IMR-90 (cell line): ENCODE data around the gene ISCU. TPM values are rescaled to one million over a fixed set of nuclear protein-coding genes. Genes with fewer than 3 reads are reported as not detected.

Experiments used
- ATAC-seq: fragments of 200-7000 bp; cut with Tn5 transposase; 2 replicates; pipeline ENCODE4 v1.9.1; 2020; ENCODE audit warnings: low read depth, mild to moderate bottlenecking, moderate library complexity
- BruUV-seq: library from RNA; stranded (reverse); fragments of 400-500 nt; replicated peaks from 2 replicates; lab custom pipeline; 2021; lab: Mats Ljungman, UMichigan
- CTCF ChIA-PET: fragments of 300-600 bp; formaldehyde crosslinking; extraction: SDS; loops from one replicate; lab custom pipeline; 2021; ENCODE audit warnings: antibody characterized with exemption; lab: Yijun Ruan, JAX
- POLR2A ChIA-PET: fragments of 300-600 bp; sonication (Branson Sonifier 250); formaldehyde crosslinking; loops from one replicate; lab custom pipeline; 2022; ENCODE audit warnings: antibody characterized with exemption; ENCODE audit not compliant: unreplicated experiment; lab: Charles Lee
- DNase-seq: peaks from one replicate; pipeline ENCODE4 v3.0.0; 2013
- H2AFZ ChIP-seq: replicated peaks from 2 replicates; pipeline ENCODE3; 2013; ENCODE audit warnings: low read length, mild to moderate bottlenecking; ENCODE audit not compliant: poor library complexity
- H2AK5ac ChIP-seq: 2 replicates; pipeline ENCODE4 v1.6.1; 2013; ENCODE audit warnings: low read depth, low read length, inconsistent platforms
- H2AK9ac ChIP-seq: replicated peaks from 2 replicates; pipeline ENCODE3; 2013; ENCODE audit warnings: mild to moderate bottlenecking, low read depth, low read length, moderate library complexity; ENCODE audit not compliant: poor library complexity
- H2BK120ac ChIP-seq: 2 replicates; pipeline ENCODE4 v1.6.1; 2013; ENCODE audit warnings: low read depth, low read length, inconsistent platforms
- H2BK15ac ChIP-seq: 3 replicates; pipeline ENCODE4 v1.6.1; 2013; ENCODE audit warnings: low read depth, low read length, inconsistent platforms
- H2BK20ac ChIP-seq: 2 replicates; pipeline ENCODE4 v1.6.1; 2013; ENCODE audit warnings: low read depth, mild to moderate bottlenecking, inconsistent platforms, low read length, moderate library complexity
- H2BK5ac ChIP-seq: 2 replicates; pipeline ENCODE4 v1.6.1; 2013; ENCODE audit warnings: mild to moderate bottlenecking, low read depth, low read length, inconsistent platforms; ENCODE audit not compliant: poor library complexity, severe bottlenecking
- H3K14ac ChIP-seq: replicated peaks from 2 replicates; pipeline ENCODE4 v1.6.1; 2013; ENCODE audit warnings: low read depth, low read length, inconsistent platforms
- H3K18ac ChIP-seq: 2 replicates; pipeline ENCODE4 v1.6.1; 2013; ENCODE audit warnings: low read depth, low read length, control low read depth
- H3K23ac ChIP-seq: 2 replicates; pipeline ENCODE4 v1.6.1; 2013; ENCODE audit warnings: low read depth, low read length, inconsistent platforms
- H3K27ac ChIP-seq: 2 replicates; pipeline ENCODE4 v1.5.1; 2013; ENCODE audit warnings: mild to moderate bottlenecking, control low read depth, low read length; ENCODE audit not compliant: insufficient read depth
- H3K27me3 ChIP-seq: 2 replicates; pipeline ENCODE4 v1.6.1; 2013; ENCODE audit warnings: low read length; ENCODE audit not compliant: control insufficient read depth, insufficient read depth
- H3K36me3 ChIP-seq: 2 replicates; pipeline ENCODE4 v1.6.1; 2013; ENCODE audit warnings: low read length, mixed read lengths; ENCODE audit not compliant: control insufficient read depth, insufficient read depth
- H3K4ac ChIP-seq: 2 replicates; pipeline ENCODE4 v1.6.1; 2013; ENCODE audit warnings: low read depth, low read length, inconsistent platforms
- H3K4me1 ChIP-seq: 2 replicates; pipeline ENCODE4 v1.6.1; 2013; ENCODE audit warnings: low read length, mixed read lengths; ENCODE audit not compliant: control insufficient read depth, insufficient read depth
- H3K4me2 ChIP-seq: 2 replicates; pipeline ENCODE4 v1.6.1; 2013; ENCODE audit warnings: low read depth, mild to moderate bottlenecking, control low read depth, low read length, moderate library complexity
- H3K4me3 ChIP-seq: 2 replicates; pipeline ENCODE4 v1.5.1; 2013; ENCODE audit warnings: low read depth, mild to moderate bottlenecking, control low read depth, low read length, moderate library complexity; ENCODE audit not compliant: insufficient read depth
- H3K56ac ChIP-seq: 2 replicates; pipeline ENCODE4 v1.6.1; 2013; ENCODE audit warnings: low read length, inconsistent platforms; ENCODE audit not compliant: insufficient read depth; ENCODE audit errors: extremely low read depth
- H3K79me1 ChIP-seq, 2 experiments: 2 replicates each; pipeline ENCODE4 v1.6.1; 2013; ENCODE audit warnings: low read length in 2 of 2, inconsistent platforms in 1 of 2, low read depth in 1 of 2
- H3K9ac ChIP-seq: 2 replicates; pipeline ENCODE4 v1.6.1; 2013; ENCODE audit warnings: low read depth, low read length, control low read depth
- H3K9me1 ChIP-seq: 2 replicates; pipeline ENCODE4 v1.6.1; 2013; ENCODE audit warnings: low read length, inconsistent platforms; ENCODE audit not compliant: insufficient read depth
- H3K9me3 ChIP-seq: 2 replicates; pipeline ENCODE4 v1.6.1; 2013; ENCODE audit warnings: low read length; ENCODE audit not compliant: control insufficient read depth, insufficient read depth
- H4K20me1 ChIP-seq: 2 replicates; pipeline ENCODE4 v1.6.1; 2013; ENCODE audit warnings: low read length, inconsistent platforms; ENCODE audit not compliant: insufficient read depth
- H4K5ac ChIP-seq: 2 replicates; pipeline ENCODE4 v1.6.1; 2013; ENCODE audit warnings: mild to moderate bottlenecking, low read depth, low read length, control low read depth
- H4K8ac ChIP-seq, 2 experiments: 2 replicates each; pipeline ENCODE4 v1.6.1; 2013; ENCODE audit warnings: low read depth in 2 of 2, low read length in 2 of 2, control low read depth in 1 of 2, inconsistent platforms in 1 of 2
- H4K91ac ChIP-seq: 2 replicates; pipeline ENCODE4 v1.6.1; 2013; ENCODE audit warnings: low read depth, low read length, inconsistent platforms; ENCODE audit not compliant: insufficient read depth
- CEBPB ChIP-seq: IDR thresholded peaks from 2 replicates; pipeline ENCODE4 v1.6.1; 2012; ENCODE audit warnings: low read depth, low read length, improper control_type of control experiment
- CHD1 ChIP-seq: IDR thresholded peaks from 2 replicates; pipeline ENCODE4 v1.6.1; 2012; ENCODE audit warnings: low read depth, low read length, improper control_type of control experiment
- FOS ChIP-seq: fragments of 150-350 bp; IDR thresholded peaks from 2 replicates; pipeline ENCODE4 v1.6.1; 2016; ENCODE audit warnings: low read depth, low read length
- MAZ ChIP-seq: IDR thresholded peaks from 2 replicates; pipeline ENCODE4 v1.6.1; 2012; ENCODE audit warnings: low read depth, mild to moderate bottlenecking, low read length, improper control_type of control experiment, moderate library complexity, borderline replicate concordance
- POLR2A ChIP-seq: IDR thresholded peaks from 2 replicates; pipeline ENCODE4 v1.6.1; 2012; ENCODE audit warnings: mild to moderate bottlenecking, low read depth, low read length
- RAD21 ChIP-seq: IDR thresholded peaks from 2 replicates; pipeline ENCODE4 v1.6.1; 2012; ENCODE audit warnings: low read length, improper control_type of control experiment
- RCOR1 ChIP-seq: IDR thresholded peaks from 2 replicates; pipeline ENCODE4 v1.6.1; 2012; ENCODE audit warnings: mild to moderate bottlenecking, low read length, improper control_type of control experiment; ENCODE audit not compliant: insufficient replicate concordance
- RFX5 ChIP-seq: IDR thresholded peaks from 2 replicates; pipeline ENCODE4 v1.8.0; 2012; ENCODE audit warnings: low read depth, mild to moderate bottlenecking, low read length, moderate library complexity
- WGBS, 2 experiments: methylation state at CpG; one replicate each; pipeline versions ENCODE4 v1.1.5 to v1.1.7; 2013; ENCODE audit warnings: missing lambda C conversion rate in 2 of 2; ENCODE audit not compliant: insufficient read length in 1 of 2; ENCODE audit errors: extremely low coverage in 2 of 2; 5-methylcytosine and 5-hydroxymethylcytosine counted together
- dilution Hi-C: fragments of 300-500 bp; cut with HindIII; formaldehyde crosslinking; loops from one replicate; pipeline ENCODE4 v1.14.3; 2018; ENCODE audit warnings: low sequenced_read_pairs; ENCODE audit not compliant: unreplicated experiment
- in situ Hi-C: fragments of 300-500 bp; cut with MboI; formaldehyde crosslinking; loops from 3 replicates; pipeline ENCODE4 v1.14.3; 2019; ENCODE audit warnings: low sequenced_read_pairs, inconsistent platforms, mixed read lengths
- intact Hi-C: fragments of 100-400 bp; cut with micrococcal nuclease; formaldehyde crosslinking; loops from 2 replicates; pipeline ENCODE4 v1.10.0; 2022
- polyA plus RNA-seq, 3 experiments: library from polyadenylated mRNA; depleted of rRNA; stranded (reverse); fragments of >200 nt; gene quantifications; 2 replicates each; pipeline ENCODE4 v1.2.3, GENCODE V29; 2012; ENCODE audit warnings: low replicate concordance in 1 of 3
- total RNA-seq: library from RNA; depleted of rRNA; stranded (reverse); fragments of >200 nt; gene quantifications from 2 replicates; pipeline ENCODE4 v1.2.3, GENCODE V29; 2012
- TF ChIP-seq, protein P1 (sequence below): fragments of 150-350 bp; IDR thresholded peaks from 2 replicates; pipeline ENCODE4 v1.6.1; 2017; ENCODE audit warnings: mild to moderate bottlenecking, antibody characterized with exemption, low read length, low read depth

The ISCU gene
- total and polyA plus RNA-seq, 2 of the 4 experiments (the other 2 are of a cell fraction) = 52.7 to 87.2 TPM

DNA sequence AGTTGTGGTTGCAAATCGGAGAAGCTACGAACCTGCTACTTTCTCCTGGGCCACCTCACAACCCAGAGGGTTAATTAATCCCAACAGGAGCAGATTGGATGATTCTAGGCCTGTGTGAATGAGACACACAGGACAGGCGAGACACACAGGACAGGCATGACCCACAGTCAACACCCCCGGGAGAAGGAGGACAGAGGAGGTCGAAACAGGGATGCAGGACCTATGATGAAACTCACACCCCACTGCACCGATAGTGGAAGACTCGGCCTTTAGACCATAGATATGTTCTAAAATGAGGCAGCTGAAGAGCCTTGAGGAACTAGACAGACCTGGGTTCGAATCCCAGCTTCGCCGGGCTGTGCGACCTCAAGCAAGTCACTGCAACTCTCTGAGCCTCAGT lies 23.9 kb downstream of the ISCU start:
- H3K27me3 ChIP-seq = peaks cover 7% of the 10 kb centered on the region
- ChIA-PET POLR2A (no interaction called here), CTCF (no interaction called here)
- H3K4ac ChIP-seq = no peak overlapping the region
- dilution Hi-C loops (no loop called here), in situ Hi-C loops (no loop called here), intact Hi-C loops (no loop called here)
- no peak overlapping the region for H2BK5ac ChIP-seq
- no peaks in the 10 kb centered on the region for H3K9me3 ChIP-seq
- no peak overlapping the region for H3K14ac ChIP-seq
- H2BK15ac ChIP-seq = no peak overlapping the region
- TF ChIP-seq CHD1 = no peak
- TF ChIP-seq CEBPB = no peak
- no peak for TF ChIP-seq RCOR1
- TF ChIP-seq MAZ = no peak
- no peak for TF ChIP-seq FOS
- no peak for TF ChIP-seq POLR2A
- TF ChIP-seq, protein P1, sequence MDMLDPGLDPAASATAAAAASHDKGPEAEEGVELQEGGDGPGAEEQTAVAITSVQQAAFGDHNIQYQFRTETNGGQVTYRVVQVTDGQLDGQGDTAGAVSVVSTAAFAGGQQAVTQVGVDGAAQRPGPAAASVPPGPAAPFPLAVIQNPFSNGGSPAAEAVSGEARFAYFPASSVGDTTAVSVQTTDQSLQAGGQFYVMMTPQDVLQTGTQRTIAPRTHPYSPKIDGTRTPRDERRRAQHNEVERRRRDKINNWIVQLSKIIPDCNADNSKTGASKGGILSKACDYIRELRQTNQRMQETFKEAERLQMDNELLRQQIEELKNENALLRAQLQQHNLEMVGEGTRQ = no peak
- no peak for TF ChIP-seq RFX5
- TF ChIP-seq RAD21 = no peak
- H3K4me1 ChIP-seq = peaks cover 11% of the 10 kb centered on the region; the same call in 1 of the 2 replicates
- BruUV-seq = no TSS peak
- ATAC-seq = no peak
- H3K79me1 ChIP-seq = no peaks in the 10 kb centered on the region
- H3K36me3 ChIP-seq = no peaks in the 10 kb centered on the region; the same call in 1 of the 2 replicates
- H3K9me1 ChIP-seq = no peaks in the 10 kb centered on the region; the same call in 1 of the 2 replicates
- H2BK120ac ChIP-seq = no peak overlapping the region
- H4K8ac ChIP-seq = no peak overlapping the region
- H2AK9ac ChIP-seq = no peak overlapping the region
- DNase-seq = no peak
- no peak overlapping the region for H3K9ac ChIP-seq
- no peak overlapping the region for H3K4me3 ChIP-seq
- H3K23ac ChIP-seq = no peak overlapping the region
- no peak overlapping the region for H2AK5ac ChIP-seq
- H2BK20ac ChIP-seq = no peak overlapping the region
- 93% methylated on average over 3 of the region's 11 CpGs; no CpG with 5 or more reads in 1 of the 2 experiments for WGBS, 2 experiments
- H4K5ac ChIP-seq = no peak overlapping the region
- no peaks in the 10 kb centered on the region for H4K20me1 ChIP-seq
- H2AFZ ChIP-seq = no peak overlapping the region
- H3K56ac ChIP-seq = no peak overlapping the region
- no peak overlapping the region for H3K4me2 ChIP-seq
- no peak overlapping the region for H4K91ac ChIP-seq
- H3K18ac ChIP-seq = no peak overlapping the region
- H3K27ac ChIP-seq = no peak overlapping the region
